LNCAP (cell line): ENCODE results near the gene TRHDE.

Experiments
- CTCF ChIP-seq: fragments of 450-650 bp; IDR thresholded peaks from 2 replicates; pipeline ENCODE4 v1.5.1; 2017; ENCODE audit warnings: mild to moderate bottlenecking

The TRHDE gene

GRCh38 chr12:72296389-72296788 is 24.2 kb downstream of the TRHDE start:
- no peak for TF ChIP-seq CTCF

- TF ChIP-seq CTCF, result no peak
These were observed 25.5 kb downstream of the TRHDE start for GRCh38 chr12:72297666-72298065.

GRCh38 chr12:72300728-72301127 is 28.6 kb downstream of the TRHDE start:
- TF ChIP-seq CTCF, result no peak

GRCh38 chr12:72304751-72305150 is 32.6 kb downstream of the TRHDE start:
- TF ChIP-seq CTCF, result no peak

- TF ChIP-seq CTCF, result no peak
These were observed 35.1 kb downstream of the TRHDE start for GRCh38 chr12:72307229-72307628.

GRCh38 chr12:72311946-72312345 is 39.8 kb downstream of the TRHDE start:
- TF ChIP-seq CTCF, result no peak

GRCh38 chr12:72313806-72314205 is 41.6 kb downstream of the TRHDE start:
- TF ChIP-seq CTCF, result no peak

GRCh38 chr12:72315858-72316257 is 43.7 kb downstream of the TRHDE start:
- no peak for TF ChIP-seq CTCF
